Bronchial epithelial cell (primary cell): ENCODE data around the gene GARIN5A. TPM values are rescaled to one million over a fixed set of nuclear protein-coding genes. Genes with fewer than 3 reads are reported as not detected.
A peak's percentile ranks its signal among the peaks of the same experiment; 100 is the strongest.

Source experiments
- DNase-seq: peaks from one replicate; pipeline ENCODE4 v3.0.0-alpha.2; 2010; ENCODE audit warnings: low read depth
- FAIRE-seq: peaks from 2 replicates; lab custom pipeline; 2011; peaks lifted over from hg19 to GRCh38; lab: Jason Lieb, UNC
- H3K27me3 ChIP-seq: 2 replicates; pipeline ENCODE4 v1.5.1; 2011; ENCODE audit warnings: low read length; ENCODE audit not compliant: control insufficient read depth, insufficient read depth
- H3K36me3 ChIP-seq: 2 replicates; pipeline ENCODE4 v1.5.1; 2011; ENCODE audit warnings: low read length; ENCODE audit not compliant: control insufficient read depth, insufficient read depth
- H3K4me3 ChIP-seq: 2 replicates; pipeline ENCODE4 v1.5.1; 2011; ENCODE audit warnings: mild to moderate bottlenecking, low read depth, low read length, control low read depth
- total RNA-seq: library from RNA; depleted of rRNA; stranded (reverse); fragments of >200 nt; gene quantifications from 2 replicates; pipeline ENCODE4 v1.2.1, GENCODE V29; 2014
- TF ChIP-seq, protein P1 (sequence below): IDR thresholded peaks from 2 replicates; pipeline ENCODE4 v1.5.1; 2011; ENCODE audit warnings: mild to moderate bottlenecking, moderate library complexity, low read length, control low read depth, inconsistent platforms; ENCODE audit not compliant: insufficient read depth, severe bottlenecking

The GARIN5A gene
- total RNA-seq, 1 donor from 2014 or later: 0.79 TPM

GRCh38 chr19:50435627-50436026 lies 41.0 kb downstream of the GARIN5A start:
- Histone ChIP-seq H3K27me3 (no peaks in the 10 kb centered on the region), H3K4me3 (no peak overlapping the region), H3K36me3 (no peaks in the 10 kb centered on the region)
- TF ChIP-seq, protein P1, sequence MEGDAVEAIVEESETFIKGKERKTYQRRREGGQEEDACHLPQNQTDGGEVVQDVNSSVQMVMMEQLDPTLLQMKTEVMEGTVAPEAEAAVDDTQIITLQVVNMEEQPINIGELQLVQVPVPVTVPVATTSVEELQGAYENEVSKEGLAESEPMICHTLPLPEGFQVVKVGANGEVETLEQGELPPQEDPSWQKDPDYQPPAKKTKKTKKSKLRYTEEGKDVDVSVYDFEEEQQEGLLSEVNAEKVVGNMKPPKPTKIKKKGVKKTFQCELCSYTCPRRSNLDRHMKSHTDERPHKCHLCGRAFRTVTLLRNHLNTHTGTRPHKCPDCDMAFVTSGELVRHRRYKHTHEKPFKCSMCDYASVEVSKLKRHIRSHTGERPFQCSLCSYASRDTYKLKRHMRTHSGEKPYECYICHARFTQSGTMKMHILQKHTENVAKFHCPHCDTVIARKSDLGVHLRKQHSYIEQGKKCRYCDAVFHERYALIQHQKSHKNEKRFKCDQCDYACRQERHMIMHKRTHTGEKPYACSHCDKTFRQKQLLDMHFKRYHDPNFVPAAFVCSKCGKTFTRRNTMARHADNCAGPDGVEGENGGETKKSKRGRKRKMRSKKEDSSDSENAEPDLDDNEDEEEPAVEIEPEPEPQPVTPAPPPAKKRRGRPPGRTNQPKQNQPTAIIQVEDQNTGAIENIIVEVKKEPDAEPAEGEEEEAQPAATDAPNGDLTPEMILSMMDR: no peak
- DNase-seq (no peak), FAIRE-seq (no peak)

DNA sequence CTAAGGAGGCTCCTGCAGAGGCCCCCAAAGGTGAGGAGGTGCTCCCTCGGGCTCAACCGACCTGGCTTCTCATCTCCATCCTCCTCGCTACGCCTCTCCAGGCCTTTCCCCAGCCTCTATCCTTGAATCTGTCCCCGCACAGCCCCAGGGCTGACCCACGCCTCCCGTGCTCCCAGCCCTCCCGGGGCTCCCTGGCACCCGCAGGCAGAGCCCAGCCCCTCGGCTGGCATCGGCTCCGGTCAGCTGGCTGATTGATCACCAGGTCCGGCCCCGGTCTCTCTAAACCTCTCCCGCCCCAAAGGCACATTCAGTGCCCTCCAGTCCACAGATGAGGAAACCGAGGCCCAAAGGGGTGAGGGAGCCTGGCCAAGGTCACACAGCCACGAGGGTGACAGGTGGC lies 41.4 kb downstream of the GARIN5A start:
- no peak overlapping the region for H3K4me3 ChIP-seq
- H3K36me3 ChIP-seq: no peaks in the 10 kb centered on the region
- no peak for DNase-seq
- TF ChIP-seq, protein P1: no peak
- no peaks in the 10 kb centered on the region for H3K27me3 ChIP-seq
- FAIRE-seq: no peak

GRCh38 chr19:50434525-50434924 lies 42.1 kb downstream of the GARIN5A start:
- Histone ChIP-seq H3K36me3 (no peaks in the 10 kb centered on the region), H3K27me3 (no peaks in the 10 kb centered on the region), H3K4me3 (no peak overlapping the region)
- no peak for FAIRE-seq
- no peak for DNase-seq
- TF ChIP-seq, protein P1: no peak

DNA sequence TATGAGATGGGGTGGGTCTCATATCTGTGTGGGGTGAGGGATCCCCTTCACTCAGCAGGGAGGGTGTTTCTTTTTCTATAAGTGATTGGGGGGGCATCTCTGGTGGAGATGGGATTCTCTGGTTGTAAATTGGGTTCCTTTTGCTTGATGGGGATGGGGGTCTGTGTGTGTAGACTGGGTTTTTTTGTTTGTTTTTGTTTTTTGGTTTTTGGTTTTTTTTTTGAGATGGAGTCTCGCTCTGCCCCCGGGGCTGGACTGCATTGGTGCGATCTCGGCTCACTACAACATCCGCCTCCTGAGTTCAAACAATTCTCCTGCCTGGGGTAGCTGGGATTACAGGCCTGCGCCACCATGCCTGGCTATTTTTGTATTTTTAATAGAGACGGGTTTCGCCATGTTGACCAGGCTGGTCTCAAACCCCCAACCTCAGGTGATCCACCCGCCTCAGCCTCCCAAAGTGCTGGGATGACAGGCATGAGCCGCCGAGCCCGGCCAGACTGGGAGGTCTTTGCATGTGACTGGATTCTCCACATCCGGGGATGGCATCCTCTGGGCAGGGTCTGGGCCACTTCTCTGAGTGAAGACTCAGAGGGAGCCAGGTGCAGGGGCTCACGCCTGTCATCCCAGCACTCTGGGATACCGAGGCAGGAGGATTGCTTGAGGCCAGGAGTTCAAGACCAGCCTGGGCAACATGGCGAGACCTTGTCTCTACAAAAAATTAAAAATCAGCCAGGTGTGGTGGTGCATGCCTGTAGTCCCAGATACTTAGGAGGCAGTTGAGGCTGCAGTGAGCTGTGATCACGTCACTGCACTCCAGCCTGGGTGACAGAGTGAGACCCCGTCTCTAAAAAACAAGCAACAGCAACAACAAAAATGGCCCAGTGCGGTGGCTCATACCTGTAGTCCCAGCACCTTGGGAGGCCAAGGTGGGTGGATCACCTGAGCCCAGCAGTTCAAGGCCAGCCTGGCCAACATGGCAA lies 43.2 kb downstream of the GARIN5A start:
- H3K36me3 ChIP-seq: no peaks in the 10 kb centered on the region
- H3K4me3 ChIP-seq: no peak overlapping the region
- DNase-seq (no peak), FAIRE-seq (no peak)
- no peaks in the 10 kb centered on the region for H3K27me3 ChIP-seq
- TF ChIP-seq, protein P1: no peak

- TF ChIP-seq, protein P1: no peak
- H3K4me3 ChIP-seq: peak within 1 kb of the TSS; percentile 43
- no peaks in the 10 kb centered on the region for H3K36me3 ChIP-seq
- no peak for FAIRE-seq
- DNase-seq: no peak
- H3K27me3 ChIP-seq: no peaks in the 10 kb centered on the region
Measured at GRCh38 chr19:50432221-50433028, 44.2 kb downstream of the GARIN5A start, which contains the start of gene MYBPC2. Gene MYBPC2 (plus strand): TSS chr19:50432892. CDS start chr19:50432954, 62 bp downstream.
